Trophoblast cell (in vitro differentiated cells and primary cell): Measurements from ENCODE around the gene WNT9B.
A peak's percentile ranks its signal among the peaks of the same experiment; 100 is the strongest.

ENCODE experiments used
- DNase-seq, 2 donors: peaks; one replicate each; pipeline ENCODE4 v3.0.0-alpha.2; 2016
- H2AFZ ChIP-seq: 2 replicates; pipeline ENCODE4 v1.6.1; 2013; ENCODE audit warnings: low read length, moderate library complexity, mild to moderate bottlenecking; ENCODE audit not compliant: insufficient read depth, poor library complexity
- H2AK5ac ChIP-seq: 2 replicates; pipeline ENCODE4 v1.6.1; 2013; ENCODE audit warnings: mild to moderate bottlenecking, low read length
- H2BK120ac ChIP-seq: 2 replicates; pipeline ENCODE4 v1.6.1; 2013; ENCODE audit warnings: low read length, mild to moderate bottlenecking, moderate library complexity; ENCODE audit not compliant: insufficient read depth, poor library complexity
- H2BK12ac ChIP-seq: 2 replicates; pipeline ENCODE4 v1.6.1; 2013; ENCODE audit warnings: mild to moderate bottlenecking, low read length, moderate library complexity
- H2BK5ac ChIP-seq: 2 replicates; pipeline ENCODE4 v1.6.1; 2013; ENCODE audit warnings: low read length, low read depth, moderate library complexity, mild to moderate bottlenecking; ENCODE audit not compliant: poor library complexity
- H3K14ac ChIP-seq: 2 replicates; pipeline ENCODE4 v1.6.1; 2013; ENCODE audit warnings: mild to moderate bottlenecking, low read length
- H3K18ac ChIP-seq: 2 replicates; pipeline ENCODE4 v1.6.1; 2013; ENCODE audit warnings: mild to moderate bottlenecking, low read length
- H3K23ac ChIP-seq: 2 replicates; pipeline ENCODE4 v1.6.1; 2013; ENCODE audit warnings: low read length
- H3K27ac ChIP-seq: 2 replicates; pipeline ENCODE4 v1.5.1; 2013; ENCODE audit warnings: low read depth, mild to moderate bottlenecking, inconsistent platforms, low read length, moderate library complexity
- H3K27me3 ChIP-seq: 2 replicates; pipeline ENCODE4 v1.6.1; 2013; ENCODE audit warnings: inconsistent platforms, mild to moderate bottlenecking, low read length, moderate library complexity; ENCODE audit not compliant: insufficient read depth
- H3K36me3 ChIP-seq, 2 experiments: 1 replicate in 1 of 2; 2 replicates in 1 of 2; pipeline ENCODE4 v1.6.1; 2013; ENCODE audit warnings: low read length in 2 of 2, mild to moderate bottlenecking in 2 of 2, moderate library complexity in 1 of 2; ENCODE audit not compliant: insufficient read depth in 2 of 2, control insufficient read depth in 1 of 2
- H3K4ac ChIP-seq: 2 replicates; pipeline ENCODE4 v1.6.1; 2013; ENCODE audit warnings: low read depth, mild to moderate bottlenecking, low read length, moderate library complexity
- H3K4me1 ChIP-seq, 2 experiments: 1 replicate in 1 of 2; 2 replicates in 1 of 2; pipeline ENCODE4 v1.6.1; 2013; ENCODE audit warnings: low read length in 2 of 2, mild to moderate bottlenecking in 2 of 2, moderate library complexity in 1 of 2; ENCODE audit not compliant: insufficient read depth in 2 of 2, control insufficient read depth in 1 of 2
- H3K4me2 ChIP-seq: 2 replicates; pipeline ENCODE4 v1.6.1; 2013; ENCODE audit warnings: inconsistent platforms, mild to moderate bottlenecking, low read length, moderate library complexity
- H3K4me3 ChIP-seq: 2 replicates; pipeline ENCODE4 v1.5.1; 2013; ENCODE audit warnings: mild to moderate bottlenecking, low read depth, low read length, inconsistent platforms
- H3K79me1 ChIP-seq: one replicate; pipeline ENCODE4 v1.6.1; 2013; ENCODE audit warnings: low read length
- H3K79me2 ChIP-seq: 2 replicates; pipeline ENCODE4 v1.6.1; 2013; ENCODE audit warnings: low read length, mild to moderate bottlenecking; ENCODE audit not compliant: control insufficient read depth, insufficient read depth, poor library complexity
- H3K9ac ChIP-seq: 2 replicates; pipeline ENCODE4 v1.6.1; 2013; ENCODE audit warnings: mild to moderate bottlenecking, low read length
- H3K9me3 ChIP-seq: 2 replicates; pipeline ENCODE4 v1.6.1; 2013; ENCODE audit warnings: low read depth, mild to moderate bottlenecking, control low read depth, inconsistent platforms, low read length; ENCODE audit not compliant: insufficient read depth
- H4K12ac ChIP-seq: 2 replicates; pipeline ENCODE4 v1.6.1; 2013; ENCODE audit warnings: low read depth, mild to moderate bottlenecking, low read length, moderate library complexity
- H4K8ac ChIP-seq: 2 replicates; pipeline ENCODE4 v1.6.1; 2013; ENCODE audit warnings: low read depth, mild to moderate bottlenecking, low read length, moderate library complexity
- H4K91ac ChIP-seq: one replicate; pipeline ENCODE4 v1.6.1; 2013; ENCODE audit warnings: low read depth, mild to moderate bottlenecking, low read length, moderate library complexity
- WGBS: extraction: QIAGEN DNeasy Blood & Tissue Kit; methylation state at CpG from one replicate; pipeline ENCODE4 v1.1.7; 2013; ENCODE audit warnings: missing lambda C conversion rate; ENCODE audit not compliant: insufficient read length, insufficient coverage; ENCODE audit errors: extremely low coverage; 5-methylcytosine and 5-hydroxymethylcytosine counted together

The WNT9B gene

GRCh38 chr17:46895171-46895570, 43.8 kb downstream of the WNT9B start:
- H3K79me2 ChIP-seq = peaks cover 3% of the 10 kb centered on the region
- peak overlapping the region; percentile 77 for H3K14ac ChIP-seq
- H3K27ac ChIP-seq = peak overlapping the region; percentile 61
- H3K9ac ChIP-seq = no peak overlapping the region
- H4K12ac ChIP-seq = no peak overlapping the region
- H3K4me2 ChIP-seq = no peak overlapping the region
- peaks cover 1% of the 10 kb centered on the region for H3K9me3 ChIP-seq
- no peak overlapping the region for H3K23ac ChIP-seq
- H2AFZ ChIP-seq = no peak overlapping the region
- H4K8ac ChIP-seq = peak overlapping the region; percentile 74
- no peaks in the 10 kb centered on the region for H3K36me3 ChIP-seq
- no peaks in the 10 kb centered on the region for H3K27me3 ChIP-seq
- H2BK120ac ChIP-seq = peak overlapping the region; percentile 82
- H3K4ac ChIP-seq = no peak overlapping the region
- peak overlapping the region; percentile 44 for H2AK5ac ChIP-seq
- H3K4me3 ChIP-seq = no peak overlapping the region
- H3K4me1 ChIP-seq = peaks cover 13 to 25% of the 10 kb centered on the region in 2 experiments
- peaks cover 20% of the 10 kb centered on the region for H3K79me1 ChIP-seq
- no CpG with 5 or more reads among the region's 9 CpGs for WGBS
- peak overlapping the region; percentile 85 for H4K91ac ChIP-seq
- peak overlapping the region; percentile 85 for H2BK5ac ChIP-seq
- peak overlapping the region; percentile 58 for H3K18ac ChIP-seq
- peak overlapping the region; percentile 55 for H2BK12ac ChIP-seq
- DNase-seq = no peak

GRCh38 chr17:46896991-46897390, 45.6 kb downstream of the WNT9B start:
- Histone ChIP-seq H3K79me2 (peaks cover 3% of the 10 kb centered on the region), H3K4me2 (no peak overlapping the region), H2AFZ (no peak overlapping the region), H3K27ac (no peak overlapping the region), H4K8ac (peak overlapping the region; percentile 24), H3K79me1 (peaks cover 14% of the 10 kb centered on the region), H2BK12ac (peak overlapping the region; percentile 91), H3K4ac (no peak overlapping the region), H3K9ac (no peak overlapping the region), H4K12ac (no peak overlapping the region), H2BK120ac (peak overlapping the region; percentile 64), H3K23ac (no peak overlapping the region), H3K14ac (no peak overlapping the region), H2BK5ac (no peak overlapping the region), H3K4me1 (peaks cover 11 to 19% of the 10 kb centered on the region in 2 experiments), H3K18ac (no peak overlapping the region), H3K9me3 (peaks cover 1% of the 10 kb centered on the region), H4K91ac (peak overlapping the region; percentile 77), H3K27me3 (no peaks in the 10 kb centered on the region), H3K36me3 (no peaks in the 10 kb centered on the region), H3K4me3 (no peak overlapping the region), H2AK5ac (no peak overlapping the region)
- no peak for DNase-seq
- no CpG with 5 or more reads among the region's 9 CpGs for WGBS

- H3K14ac ChIP-seq = no peak overlapping the region
- WGBS = no CpG with 5 or more reads among the region's 2 CpGs
These were observed 47.0 kb downstream of the WNT9B start for GRCh38 chr17:46898364-46898763.

GRCh38 chr17:46898860-46899259, 47.5 kb downstream of the WNT9B start:
- no peak overlapping the region for H2AK5ac ChIP-seq
- peaks cover 1% of the 10 kb centered on the region for H3K9me3 ChIP-seq
- H4K8ac ChIP-seq = no peak overlapping the region
- H2BK120ac ChIP-seq = no peak overlapping the region
- H2AFZ ChIP-seq = no peak overlapping the region
- WGBS = no CpG with 5 or more reads among the region's 5 CpGs
- H3K4me3 ChIP-seq = no peak overlapping the region
- no peaks in the 10 kb centered on the region for H3K36me3 ChIP-seq
- no peak overlapping the region for H4K12ac ChIP-seq
- peaks cover 12% of the 10 kb centered on the region for H3K79me1 ChIP-seq
- no peak overlapping the region for H2BK12ac ChIP-seq
- peaks cover 3% of the 10 kb centered on the region for H3K79me2 ChIP-seq
- no peak for DNase-seq
- peaks cover 11 to 20% of the 10 kb centered on the region in 2 experiments for H3K4me1 ChIP-seq
- no peak overlapping the region for H3K9ac ChIP-seq
- H3K27me3 ChIP-seq = no peaks in the 10 kb centered on the region
- H2BK5ac ChIP-seq = no peak overlapping the region
- no peak overlapping the region for H3K27ac ChIP-seq
- no peak overlapping the region for H3K14ac ChIP-seq
- no peak overlapping the region for H3K18ac ChIP-seq
- H3K23ac ChIP-seq = no peak overlapping the region
- no peak overlapping the region for H3K4me2 ChIP-seq
- no peak overlapping the region for H3K4ac ChIP-seq
- H4K91ac ChIP-seq = no peak overlapping the region

More at GRCh38 chr17:46898364-46898763, 47.0 kb downstream of the WNT9B start:
- no peak overlapping the region for H4K12ac ChIP-seq
- no peak overlapping the region for H3K9ac ChIP-seq
- no peak overlapping the region for H3K4ac ChIP-seq
- H3K27me3 ChIP-seq = no peaks in the 10 kb centered on the region
- H2BK120ac ChIP-seq = no peak overlapping the region
- H2AK5ac ChIP-seq = no peak overlapping the region
- no peaks in the 10 kb centered on the region for H3K36me3 ChIP-seq
- no peak overlapping the region for H2BK12ac ChIP-seq
- peaks cover 1% of the 10 kb centered on the region for H3K9me3 ChIP-seq
- no peak overlapping the region for H3K18ac ChIP-seq
- H4K91ac ChIP-seq = no peak overlapping the region
- H3K4me2 ChIP-seq = no peak overlapping the region
- H3K27ac ChIP-seq = no peak overlapping the region
- no peak overlapping the region for H3K23ac ChIP-seq
- H4K8ac ChIP-seq = no peak overlapping the region
- H2BK5ac ChIP-seq = no peak overlapping the region
- no peak for DNase-seq
- H3K4me3 ChIP-seq = no peak overlapping the region
- peaks cover 11 to 21% of the 10 kb centered on the region in 2 experiments for H3K4me1 ChIP-seq
- H3K79me1 ChIP-seq = peaks cover 14% of the 10 kb centered on the region
- no peak overlapping the region for H2AFZ ChIP-seq
- H3K79me2 ChIP-seq = peaks cover 3% of the 10 kb centered on the region
